HG02943 (cell line): ENCODE results near the gene TRIM48.
"Not testable (repeated sequence)": the region's sequence is repeated elsewhere in the genome, so short reads cannot be mapped to it uniquely, and the experiment has no call there.

Experiments used
- ATAC-seq: cut with Tn5 transposase; IDR thresholded peaks from one replicate; pipeline ENCODE4 v1.9.1; 2021; ENCODE audit warnings: mild to moderate bottlenecking, low read depth, moderate library complexity; ENCODE audit not compliant: unreplicated experiment

TRIM48 gene, protein sequence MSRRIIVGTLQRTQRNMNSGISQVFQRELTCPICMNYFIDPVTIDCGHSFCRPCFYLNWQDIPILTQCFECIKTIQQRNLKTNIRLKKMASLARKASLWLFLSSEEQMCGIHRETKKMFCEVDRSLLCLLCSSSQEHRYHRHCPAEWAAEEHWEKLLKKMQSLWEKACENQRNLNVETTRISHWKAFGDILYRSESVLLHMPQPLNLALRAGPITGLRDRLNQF

DNA sequence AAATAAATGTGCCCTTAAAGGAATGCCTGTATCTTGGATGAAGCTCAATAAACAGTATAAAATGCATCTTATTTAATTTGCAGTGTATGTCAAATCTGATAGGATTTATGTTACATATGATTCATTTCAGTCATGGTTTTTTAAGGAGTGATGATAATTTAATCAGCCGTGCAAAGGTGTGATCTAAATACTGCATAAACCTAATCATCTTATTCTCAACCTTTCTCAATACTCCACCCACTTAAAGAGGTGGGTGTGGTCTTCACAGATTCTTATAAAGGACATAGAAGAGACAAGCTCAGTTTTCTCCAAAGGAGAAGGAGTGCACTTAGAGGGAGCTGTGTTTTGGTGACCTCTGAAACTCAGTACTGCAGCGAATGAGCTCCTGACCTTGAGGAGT is at the start of gene TRIM48:
TRIM48 (plus strand) TSS at position 301 of the 400 bp plus-strand sequence. CDS start 113 bp downstream, outside the sequence.
- not testable (repeated sequence) for ATAC-seq

DNA sequence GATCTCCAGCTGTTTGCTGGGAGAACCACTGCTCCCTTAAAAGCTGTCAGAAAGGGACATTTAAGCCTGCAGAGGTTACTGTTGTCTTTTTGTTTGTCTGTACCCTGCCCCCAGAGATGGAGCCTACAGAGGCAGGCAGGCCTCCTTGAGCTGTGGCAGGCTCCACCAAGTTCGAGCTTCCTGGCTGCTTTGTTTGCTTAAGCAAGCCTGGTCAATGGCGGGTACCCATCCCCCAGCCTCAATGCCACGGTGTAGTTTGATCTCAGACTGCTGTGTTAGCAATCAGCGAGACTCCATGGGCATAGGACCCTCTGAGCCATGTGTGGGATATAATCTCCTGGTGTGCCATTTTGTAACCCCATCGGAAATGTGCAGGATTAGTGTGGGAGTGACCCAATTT is 23.6 kb upstream of the TRIM48 start:
- not testable (repeated sequence) for ATAC-seq

DNA sequence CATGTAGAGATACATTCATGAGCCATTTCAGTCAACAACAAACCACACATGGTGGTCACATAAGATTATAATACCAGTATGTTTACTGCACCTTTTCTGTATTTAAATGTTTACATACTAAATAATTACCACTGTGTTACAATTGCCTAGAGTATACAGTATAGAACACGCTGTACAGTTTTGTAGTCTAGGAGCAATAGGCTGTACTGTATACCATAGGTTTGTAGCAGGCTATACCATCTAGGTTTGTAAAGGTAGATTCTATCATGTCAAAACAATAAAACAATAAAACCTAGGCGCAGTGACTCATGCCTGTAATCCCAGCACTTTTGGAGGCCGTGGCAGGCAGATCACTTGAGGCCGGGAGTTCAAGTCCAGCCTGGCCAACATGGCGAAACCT is 1.1 kb downstream of the TRIM48 start:
- ATAC-seq = no peak
